Measurements from ENCODE around the gene PPP1R14B.
"Not testable (repeated sequence)": the region's sequence is repeated elsewhere in the genome, so short reads cannot be mapped to it uniquely, and the experiment has no call there.

Gene PPP1R14B

GRCh38 chr11:64260147-64260708 is 13.5 kb upstream of the PPP1R14B start:
- DNase-seq (ENCODE audit: low read depth, low spot score): no peak

- no peak for DNase-seq (ENCODE audit: low read depth, low spot score)
Measured at GRCh38 chr11:64259533-64260067, 12.9 kb upstream of the PPP1R14B start.

- DNase-seq (ENCODE audit: low read depth, low spot score): no peak
Measured at GRCh38 chr11:64258946-64259532, 12.3 kb upstream of the PPP1R14B start.

DNA sequence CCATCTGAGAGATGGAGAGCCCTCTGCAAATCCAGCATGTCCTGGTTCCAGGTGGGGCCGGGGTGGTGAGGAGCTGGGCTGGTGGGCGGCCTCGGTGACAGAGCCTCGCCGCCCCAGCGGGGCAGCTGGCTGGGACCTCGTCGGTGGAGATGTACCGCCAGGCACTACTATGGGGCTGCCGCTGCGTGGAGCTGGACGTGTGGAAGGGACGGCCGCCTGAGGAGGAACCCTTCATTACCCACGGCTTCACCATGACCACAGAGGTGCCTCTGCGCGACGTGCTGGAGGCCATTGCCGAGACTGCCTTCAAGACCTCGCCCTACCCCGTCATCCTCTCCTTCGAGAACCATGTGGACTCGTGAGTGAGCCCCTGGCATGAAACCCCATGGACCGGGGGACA is 11.6 kb upstream of the PPP1R14B start:
- no peak for DNase-seq (ENCODE audit: low read depth, low spot score)

GRCh38 chr11:64256300-64256699 is 9.6 kb upstream of the PPP1R14B start:
- DNase-seq (ENCODE audit: low read depth, low spot score): no peak

- DNase-seq (ENCODE audit: low read depth, low spot score): no peak
Measured at GRCh38 chr11:64255135-64256128, 8.7 kb upstream of the PPP1R14B start.

GRCh38 chr11:64254326-64254725 is 7.6 kb upstream of the PPP1R14B start:
- no peak for DNase-seq (ENCODE audit: low read depth, low spot score)

GRCh38 chr11:64253481-64253880 is 6.7 kb upstream of the PPP1R14B start:
- DNase-seq (ENCODE audit: low read depth, low spot score): no peak

- no peak for DNase-seq (ENCODE audit: low read depth, low spot score)
Measured at GRCh38 chr11:64253043-64253442, 6.3 kb upstream of the PPP1R14B start.

DNA sequence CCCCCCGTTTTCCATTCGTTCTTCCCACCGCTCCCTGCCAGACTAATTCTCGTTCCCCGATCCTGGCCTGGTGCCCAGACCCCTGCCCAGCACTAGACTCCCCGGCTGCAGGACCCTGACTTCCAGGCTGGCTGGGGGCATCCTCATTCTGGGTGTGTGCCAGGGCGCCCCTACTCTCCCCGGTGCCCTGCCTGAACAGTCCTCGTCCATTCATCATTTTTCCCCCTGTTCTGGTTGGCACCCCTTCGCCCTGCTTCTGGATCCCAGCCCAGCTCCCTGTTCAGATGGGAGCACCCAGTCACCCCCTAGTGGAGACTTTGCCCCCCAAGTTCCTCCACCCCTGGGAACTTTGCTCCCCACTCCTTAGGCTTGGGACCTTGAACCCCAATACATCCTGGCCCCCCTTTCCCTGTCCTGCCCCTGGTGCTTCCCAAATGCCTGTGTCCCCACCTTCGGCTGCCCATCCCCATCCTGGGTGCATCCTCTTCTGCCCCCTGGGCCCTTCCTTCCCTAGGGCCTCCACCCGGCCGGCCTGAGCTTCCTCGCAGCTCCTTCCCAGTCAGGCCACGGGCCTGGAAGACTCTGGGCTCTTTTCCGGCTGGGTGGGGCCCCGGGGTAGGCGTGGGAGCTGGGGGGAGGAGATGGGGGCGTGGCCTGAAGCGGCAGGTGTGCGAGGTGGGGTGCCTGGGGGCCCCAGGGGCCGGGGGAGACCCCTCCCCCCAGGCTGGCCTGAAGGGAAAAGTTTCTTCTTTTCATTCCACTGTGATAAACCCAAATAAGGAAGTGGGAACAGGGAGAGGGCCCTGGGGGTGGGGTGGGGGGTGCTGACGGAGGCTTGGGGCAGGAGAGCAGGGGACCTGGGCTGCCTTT is 5.5 kb upstream of the PPP1R14B start:
- DNase-seq (ENCODE audit: low read depth, low spot score): no peak

DNA sequence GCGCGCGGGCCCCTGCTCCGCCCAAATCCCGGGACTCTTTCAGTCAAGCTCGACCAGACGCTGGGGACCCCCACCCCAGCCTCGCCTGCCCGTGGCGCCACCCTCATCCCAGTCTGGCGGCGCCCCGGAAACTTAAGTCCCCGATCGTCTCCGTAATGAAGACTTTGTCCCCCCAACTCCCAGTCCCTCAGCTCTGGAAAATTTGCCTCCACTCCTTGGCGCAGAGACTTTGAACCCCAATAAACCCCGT is 4.9 kb upstream of the PPP1R14B start:
- no peak for DNase-seq (ENCODE audit: low read depth, low spot score)

GRCh38 chr11:64251016-64251752 is 4.4 kb upstream of the PPP1R14B start, which contains the start of gene PLCB3:
Gene PLCB3 (plus strand): TSS chr11:64251530. CDS start chr11:64251650, 120 bp downstream.
- peak; percentile 50 for DNase-seq (ENCODE audit: low read depth, low spot score)

DNA sequence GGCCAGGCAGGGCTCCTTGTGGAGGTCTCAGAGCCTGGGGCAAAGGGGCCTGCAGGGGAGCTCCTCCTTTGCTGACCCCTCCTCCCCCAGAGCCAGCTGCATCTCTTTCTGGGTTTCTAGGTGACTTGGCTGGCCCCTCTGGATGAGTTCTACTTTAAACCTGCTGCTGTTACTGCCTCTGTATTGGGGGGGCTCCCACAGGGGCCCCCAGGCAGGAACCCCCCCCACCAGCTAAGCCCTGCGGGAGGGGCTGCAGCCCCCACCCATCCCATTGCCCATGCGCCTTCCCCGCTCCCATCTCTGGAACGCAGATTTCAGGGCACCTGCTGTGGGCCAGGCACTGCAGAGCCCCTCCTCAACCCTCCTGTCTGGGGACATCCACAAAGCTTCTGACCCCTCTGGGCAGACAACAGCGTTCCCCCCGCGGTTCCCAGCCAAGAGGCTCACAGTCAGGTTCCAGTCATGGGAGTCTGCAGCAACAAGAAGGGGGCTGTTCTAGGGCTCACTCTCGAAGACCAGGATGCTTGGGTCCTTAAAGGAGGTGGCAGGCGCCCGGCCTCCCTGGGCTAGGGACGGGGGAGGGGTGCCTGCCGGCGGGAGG is 3.8 kb upstream of the PPP1R14B start:
- no peak for DNase-seq (ENCODE audit: low read depth, low spot score)

DNA sequence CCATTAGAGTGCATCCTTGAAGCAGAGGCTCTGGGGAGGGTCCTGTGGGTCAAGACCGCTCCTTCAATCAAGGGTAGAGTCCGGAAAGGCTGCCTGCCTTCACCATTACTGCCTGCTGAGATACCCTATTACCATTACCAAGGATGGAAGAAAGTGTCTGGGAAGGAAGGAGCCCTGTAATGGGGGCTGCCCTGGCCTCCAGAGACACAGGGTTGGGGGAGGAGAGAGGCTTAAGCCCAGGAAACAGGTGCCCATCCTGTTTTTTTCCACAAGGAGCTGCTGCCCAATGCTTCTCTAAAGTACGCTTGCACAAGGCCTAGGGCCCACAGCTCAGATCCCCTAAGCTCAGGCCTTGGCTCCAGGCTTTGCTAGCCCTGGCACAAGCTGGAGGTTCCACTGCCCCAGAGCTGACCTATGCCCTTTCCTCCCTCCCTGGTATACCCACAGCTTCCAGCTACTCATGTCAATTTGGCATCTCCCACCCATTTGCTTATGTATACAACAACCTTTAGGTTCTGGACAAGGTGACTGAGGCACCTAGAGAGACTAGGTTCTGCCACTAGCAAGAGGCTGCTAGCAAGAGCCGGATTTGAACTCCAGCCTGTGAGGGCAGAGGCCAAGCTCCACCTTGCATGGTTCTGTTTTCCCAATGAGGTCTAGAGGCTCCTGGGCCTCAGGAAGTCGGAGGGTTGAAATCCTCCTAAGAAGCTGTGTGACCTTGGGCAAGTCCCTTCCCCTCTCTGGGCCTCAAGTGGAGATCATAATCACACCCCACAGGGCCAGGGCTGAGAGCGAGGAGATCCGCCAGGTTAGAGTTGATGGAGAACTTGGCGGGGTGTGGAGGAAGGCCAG is 3.0 kb upstream of the PPP1R14B start:
- DNase-seq (ENCODE audit: low read depth, low spot score): no peak

GRCh38 chr11:64249038-64249437 is 2.3 kb upstream of the PPP1R14B start:
- DNase-seq (ENCODE audit: low read depth, low spot score): no peak

DNA sequence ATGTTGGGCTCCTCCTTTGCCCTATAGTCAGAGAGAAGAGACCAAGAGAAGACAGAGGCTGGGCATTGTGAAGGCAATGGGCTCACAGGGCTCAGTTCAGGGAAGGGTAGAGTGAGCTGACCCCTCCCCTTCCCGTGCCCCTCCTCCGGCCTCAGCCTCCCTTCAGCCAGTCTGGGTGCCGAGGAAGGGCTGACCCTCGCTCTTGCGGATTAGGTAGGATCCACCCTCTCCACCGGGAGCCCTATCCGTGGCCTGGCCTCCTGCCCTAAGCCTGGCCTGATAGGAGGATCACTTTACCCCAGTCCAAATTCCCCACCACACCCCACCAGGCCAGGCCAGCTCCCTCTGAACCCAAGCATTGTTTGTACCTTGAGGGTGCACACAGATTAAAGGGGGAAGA is 1.8 kb upstream of the PPP1R14B start:
- no peak for DNase-seq (ENCODE audit: low read depth, low spot score)

DNA sequence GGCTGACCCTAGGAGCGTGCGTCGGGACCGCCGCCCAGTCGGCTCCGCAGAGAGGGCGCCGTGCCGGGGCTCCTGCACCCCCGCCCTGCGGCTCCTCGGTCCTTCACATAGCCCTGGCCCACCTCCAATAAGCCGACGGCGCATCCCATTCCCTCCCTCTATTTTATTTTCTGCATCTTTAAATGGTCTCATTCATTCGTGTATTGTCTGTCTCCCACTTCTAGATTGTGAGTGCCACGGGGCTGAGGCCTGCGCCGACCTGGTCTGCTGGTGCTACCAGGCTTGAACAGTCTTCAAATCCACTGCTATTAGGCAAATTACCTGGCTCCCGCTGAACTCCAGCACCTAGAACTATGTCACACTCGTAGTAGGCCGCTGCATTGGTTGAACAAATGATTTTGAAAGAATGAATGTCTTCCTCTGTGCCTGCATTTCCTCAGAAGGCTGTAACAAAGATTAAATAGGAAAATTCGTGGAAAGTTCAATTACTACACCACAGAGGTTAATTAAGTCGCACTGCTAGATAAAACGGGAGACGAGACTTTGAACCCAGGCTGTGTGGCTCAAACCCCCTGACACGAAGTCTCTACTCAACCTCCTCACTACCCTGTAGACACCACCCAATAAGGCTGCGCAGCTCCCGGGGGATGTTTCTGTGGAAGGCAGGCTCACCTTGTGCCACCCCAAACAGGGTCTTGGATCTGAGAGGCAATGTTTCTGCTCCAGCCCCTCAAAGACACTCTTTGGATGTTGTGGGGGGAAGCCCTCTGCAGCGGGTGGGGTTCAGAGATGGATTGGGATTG is 1.2 kb upstream of the PPP1R14B start:
- DNase-seq (ENCODE audit: low read depth, low spot score): no peak

- DNase-seq (ENCODE audit: low read depth, low spot score): not testable (repeated sequence)
Measured at GRCh38 chr11:64246621-64246870, 197 bp downstream of the PPP1R14B start.
